Smooth muscle cell (in vitro differentiated cells): ENCODE measurements around the gene MSH3. TPM values are rescaled to one million over a fixed set of nuclear protein-coding genes. Genes with fewer than 3 reads are reported as not detected.
"Not testable (repeated sequence)": the region's sequence is repeated elsewhere in the genome, so short reads cannot be mapped to it uniquely, and the experiment has no call there.

Experiments used
- DNase-seq: peaks from one replicate; lab custom pipeline; 2025; ENCODE audit not compliant: unreplicated experiment; lab: John Stamatoyannopoulos, UW
- H2AFZ ChIP-seq: fragments of 200-600 bp; sonication (generic); 2 replicates; pipeline ENCODE4 v1.6.0; 2016; ENCODE audit warnings: antibody characterized with exemption, low read depth, mild to moderate bottlenecking
- H3F3A ChIP-seq: fragments of 200-600 bp; sonication (generic); 2 replicates; pipeline ENCODE4 v1.6.0; 2017; ENCODE audit warnings: antibody characterized with exemption, low read depth
- H3K27ac ChIP-seq: fragments of 200-600 bp; sonication (generic); 2 replicates; pipeline ENCODE4 v1.5.1; 2016; ENCODE audit warnings: low read depth, mild to moderate bottlenecking
- H3K27me3 ChIP-seq: fragments of 200-600 bp; sonication (generic); 2 replicates; pipeline ENCODE4 v1.6.1; 2016; ENCODE audit warnings: low read depth, mild to moderate bottlenecking
- H3K36me3 ChIP-seq: fragments of 200-600 bp; sonication (generic); 2 replicates; pipeline ENCODE4 v1.5.1; 2016; ENCODE audit warnings: low read depth
- H3K4me1 ChIP-seq: fragments of 200-600 bp; sonication (generic); 2 replicates; pipeline ENCODE4 v1.5.1; 2016; ENCODE audit warnings: low read depth
- H3K4me2 ChIP-seq: fragments of 200-600 bp; sonication (generic); 2 replicates; pipeline ENCODE4 v1.6.0; 2016; ENCODE audit warnings: mild to moderate bottlenecking
- H3K4me3 ChIP-seq: fragments of 200-600 bp; sonication (generic); 2 replicates; pipeline ENCODE4 v1.5.1; 2016; ENCODE audit warnings: mild to moderate bottlenecking
- H3K79me2 ChIP-seq: fragments of 200-600 bp; sonication (generic); 2 replicates; pipeline ENCODE4 v1.6.0; 2016; ENCODE audit warnings: low read depth, mild to moderate bottlenecking
- H3K9ac ChIP-seq: fragments of 200-600 bp; sonication (generic); 2 replicates; pipeline ENCODE4 v1.6.0; 2016; ENCODE audit warnings: low read depth
- H3K9me3 ChIP-seq: fragments of 200-600 bp; sonication (generic); replicated peaks from 2 replicates; pipeline ENCODE4 v1.5.1; 2016; ENCODE audit warnings: low read depth
- H4K20me1 ChIP-seq: fragments of 200-600 bp; sonication (generic); 2 replicates; pipeline ENCODE4 v1.6.0; 2016; ENCODE audit warnings: low read depth
- CTCF ChIP-seq: fragments of 200-600 bp; sonication (generic); IDR thresholded peaks from 2 replicates; pipeline ENCODE4 v1.5.1; 2017; ENCODE audit warnings: borderline replicate concordance, mild to moderate bottlenecking, antibody characterized with exemption; ENCODE audit not compliant: insufficient read depth, poor library complexity, severe bottlenecking
- WGBS: methylation state at CpG from one replicate; pipeline ENCODE4 v1.1.7; 2016; ENCODE audit warnings: low lambda C conversion rate; 5-methylcytosine and 5-hydroxymethylcytosine counted together
- polyA plus RNA-seq: library from polyadenylated mRNA; unstranded; fragments of >200 nt; fragmentation: Nextera tagmentation; extraction: Ambion mirVana; gene quantifications from 2 replicates; pipeline ENCODE4 v1.2.1, GENCODE V29; 2016
- total RNA-seq: library from RNA; depleted of rRNA; stranded (reverse); fragments of >200 nt; gene quantifications from 2 replicates; pipeline ENCODE4 v1.2.3, GENCODE V29; 2014

MSH3 gene
- total and polyA plus RNA-seq, 2 experiments from 2014 or later: 5.1 to 12.6 TPM

DNA sequence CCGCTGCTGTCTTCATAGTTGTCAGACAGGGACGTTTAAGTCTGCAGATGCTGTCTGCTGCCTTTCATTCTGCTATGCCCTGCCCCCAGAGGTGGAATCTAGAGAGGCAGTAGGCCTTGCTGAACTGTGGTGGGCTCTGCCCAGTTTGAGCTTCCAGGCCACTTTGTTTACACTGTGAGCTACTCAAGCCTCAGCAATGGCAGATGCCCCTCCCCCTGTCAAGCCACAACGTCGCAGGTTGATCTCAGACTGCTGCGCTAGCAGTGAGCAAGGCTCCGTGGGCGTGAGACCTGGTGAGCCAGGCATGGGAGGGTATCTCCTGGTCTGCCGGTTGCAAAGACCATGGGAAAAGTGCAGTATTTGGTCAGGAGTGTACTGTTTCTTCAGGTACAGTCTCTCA, 192.0 kb downstream of the MSH3 start:
- WGBS: 68% methylated on average over 8 of the region's 8 CpGs
- H3K79me2 ChIP-seq, H3K27ac ChIP-seq, DNase-seq, H3K9me3 ChIP-seq, H4K20me1 ChIP-seq, H3K36me3 ChIP-seq, H3K4me1 ChIP-seq, H3K9ac ChIP-seq, H3K4me3 ChIP-seq, H2AFZ ChIP-seq, H3K27me3 ChIP-seq, H3F3A ChIP-seq, H3K4me2 ChIP-seq: not testable (repeated sequence)

- WGBS: 85% methylated on average over 1 of the region's 1 CpG
- not testable (repeated sequence) for H3K4me1 ChIP-seq, H3K9me3 ChIP-seq, H3K36me3 ChIP-seq, H3K27ac ChIP-seq, H3F3A ChIP-seq, H3K4me2 ChIP-seq, H3K4me3 ChIP-seq, H3K27me3 ChIP-seq, H2AFZ ChIP-seq, H3K9ac ChIP-seq, H4K20me1 ChIP-seq, DNase-seq, H3K79me2 ChIP-seq
Observed at GRCh38 chr5:80850168-80850567, 195.7 kb downstream of the MSH3 start.

DNA sequence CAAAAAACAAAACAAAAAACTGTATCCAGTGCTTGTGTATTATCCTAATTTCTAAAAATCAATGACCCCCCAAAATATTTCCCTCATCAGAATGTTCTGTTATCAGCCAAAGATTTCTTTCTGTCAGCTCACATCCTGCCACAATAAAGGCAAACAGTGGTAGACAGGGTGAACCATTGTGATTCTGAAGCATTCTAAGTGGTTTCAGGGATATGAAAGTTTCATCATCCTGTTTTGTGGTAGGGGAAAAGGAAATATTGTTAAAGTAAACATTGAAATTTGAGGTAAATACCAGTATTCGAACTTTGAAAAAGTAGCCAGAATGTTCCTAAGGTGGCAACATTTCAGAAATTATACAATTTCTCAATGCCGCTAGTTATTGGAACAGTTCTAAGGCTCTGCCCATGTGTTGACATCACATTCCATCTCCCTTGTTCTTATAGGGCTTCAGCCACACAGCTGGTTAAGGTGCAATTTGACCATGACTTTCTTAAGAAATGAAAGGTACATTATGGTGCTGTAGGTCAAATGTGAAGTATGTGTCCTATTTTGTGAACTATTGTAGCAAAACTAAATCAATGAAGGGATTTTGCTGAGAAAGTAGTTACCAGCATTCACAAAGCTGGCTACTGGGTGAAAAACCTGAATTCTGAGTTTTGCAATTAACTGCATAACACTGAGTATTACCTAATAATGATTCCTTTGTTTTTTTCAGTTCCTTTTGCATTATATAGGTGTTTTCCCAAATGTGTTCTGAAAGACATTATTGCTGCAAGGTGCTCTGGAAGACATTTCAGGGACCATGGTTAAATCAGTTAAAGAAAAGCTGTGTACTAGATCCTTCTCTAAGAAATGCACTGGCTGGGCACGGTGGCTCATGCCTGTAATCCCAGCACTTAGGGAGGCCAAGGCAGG, 198.1 kb downstream of the MSH3 start:
- H3K9me3 ChIP-seq: peaks cover 3% of the 10 kb centered on the region
- no peaks in the 10 kb centered on the region for H3F3A ChIP-seq
- H3K4me1 ChIP-seq: no peaks in the 10 kb centered on the region
- H2AFZ ChIP-seq: no peak overlapping the region
- no peak overlapping the region for H3K4me2 ChIP-seq
- TF ChIP-seq CTCF: no peak
- no peak overlapping the region for H3K27ac ChIP-seq
- H3K36me3 ChIP-seq: peaks cover 4% of the 10 kb centered on the region
- H3K4me3 ChIP-seq: no peak overlapping the region
- 95% methylated on average over 3 of the region's 3 CpGs for WGBS
- H3K79me2 ChIP-seq: no peaks in the 10 kb centered on the region
- no peak overlapping the region for H3K9ac ChIP-seq
- no peaks in the 10 kb centered on the region for H3K27me3 ChIP-seq
- DNase-seq: no peak
- H4K20me1 ChIP-seq: no peaks in the 10 kb centered on the region

GRCh38 chr5:80853413-80853812, 199.0 kb downstream of the MSH3 start:
- DNase-seq: no peak
- no peak overlapping the region for H3K4me3 ChIP-seq
- H3K27me3 ChIP-seq: no peaks in the 10 kb centered on the region
- no peaks in the 10 kb centered on the region for H4K20me1 ChIP-seq
- H3K27ac ChIP-seq: no peak overlapping the region
- no peak overlapping the region for H2AFZ ChIP-seq
- H3K9me3 ChIP-seq: peaks cover 3% of the 10 kb centered on the region
- no peak for TF ChIP-seq CTCF
- H3K9ac ChIP-seq: no peak overlapping the region
- no peaks in the 10 kb centered on the region for H3F3A ChIP-seq
- 100% methylated on average over 2 of the region's 2 CpGs for WGBS
- no peaks in the 10 kb centered on the region for H3K79me2 ChIP-seq
- H3K4me1 ChIP-seq: no peaks in the 10 kb centered on the region
- H3K36me3 ChIP-seq: peaks cover 4% of the 10 kb centered on the region
- no peak overlapping the region for H3K4me2 ChIP-seq
